DLD1 (cell line): ENCODE data around the gene ELMO3.

Experiments
- in situ Hi-C: cut with HindIII; loops from 2 replicates; pipeline ENCODE4 v1.10.0; 2017; ENCODE audit warnings: low sequenced_read_pairs

Gene ELMO3

DNA sequence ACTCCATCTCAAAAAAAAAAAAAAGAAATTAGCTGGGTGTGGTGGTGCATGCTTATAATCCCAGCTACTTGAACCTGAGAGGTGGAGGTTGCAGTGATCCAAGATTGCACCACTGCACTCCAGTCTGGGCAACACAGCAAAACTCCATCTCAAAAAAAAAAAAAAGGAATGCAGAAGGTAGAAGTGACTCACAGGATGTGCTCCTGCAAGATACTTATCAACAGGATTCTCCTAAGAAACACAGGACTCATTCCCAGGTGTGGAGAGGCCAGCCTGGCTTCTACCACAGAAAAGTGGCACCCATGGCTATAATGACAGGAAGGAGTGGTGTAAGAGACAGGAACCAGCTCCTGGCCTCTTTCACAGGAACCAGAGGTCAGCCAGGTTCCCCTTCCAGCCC lies 13.8 kb downstream of the ELMO3 start:
- in situ Hi-C loops: no loop called here

DNA sequence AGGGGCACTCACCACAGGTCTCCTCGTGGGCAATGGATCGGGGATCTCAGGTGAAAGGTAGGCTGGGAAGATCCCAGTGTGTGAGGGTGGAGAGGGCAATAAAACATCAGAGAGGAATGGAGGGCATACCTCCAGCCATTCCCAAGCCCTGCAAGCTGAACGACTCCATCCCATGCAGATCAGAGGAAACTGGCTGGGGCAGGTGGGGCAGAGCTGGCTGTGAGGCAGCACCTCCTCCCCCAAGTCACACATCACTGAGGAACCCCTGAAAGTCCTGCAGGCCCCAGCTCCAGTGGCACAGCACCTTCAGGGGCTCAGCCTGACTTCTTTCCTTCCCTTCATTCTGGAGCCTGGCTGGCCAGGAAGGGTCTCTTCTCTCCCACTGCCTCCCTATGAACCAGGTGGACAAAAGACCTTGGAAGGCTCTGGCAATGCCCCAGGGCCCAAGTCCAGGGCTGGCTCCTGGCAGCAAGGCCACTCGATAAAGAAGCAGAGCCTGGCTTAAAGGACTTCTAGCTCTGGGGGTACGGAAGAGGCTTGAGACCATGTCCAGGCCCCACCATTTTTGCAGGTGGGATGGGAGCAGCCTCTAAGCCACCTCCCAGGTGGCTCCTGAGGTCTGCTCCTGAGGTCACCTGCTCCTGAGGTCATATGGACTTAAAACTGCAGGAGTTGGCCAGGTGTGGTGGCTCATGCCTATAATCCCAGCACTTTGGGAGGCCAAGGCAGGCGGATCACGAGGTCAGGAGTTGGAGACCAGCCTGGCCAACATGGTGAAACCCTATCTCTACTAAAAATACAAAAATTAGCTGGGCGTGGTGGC lies 14.5 kb downstream of the ELMO3 start:
- in situ Hi-C loops: no loop called here

DNA sequence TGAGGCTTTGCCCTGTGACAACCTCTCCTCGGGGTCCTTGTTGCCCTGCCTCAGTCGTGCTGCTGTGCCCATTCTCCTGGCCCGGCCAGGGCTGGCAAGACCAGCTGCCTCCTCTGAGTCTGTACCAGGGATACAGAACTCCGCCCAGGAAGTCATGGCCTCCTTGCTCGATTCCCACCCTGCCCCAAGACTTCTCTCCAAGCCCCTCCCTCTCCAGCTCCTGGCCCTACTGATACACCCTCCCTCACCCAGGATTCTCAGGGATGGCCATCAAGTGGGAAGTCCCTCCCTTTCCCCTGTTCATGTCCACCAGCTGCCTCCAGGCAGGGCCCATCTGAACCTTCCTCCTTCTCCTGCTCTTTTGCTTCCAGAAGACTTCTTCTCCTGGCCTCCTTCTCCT lies 16.8 kb downstream of the ELMO3 start:
- in situ Hi-C loops: no loop called here

DNA sequence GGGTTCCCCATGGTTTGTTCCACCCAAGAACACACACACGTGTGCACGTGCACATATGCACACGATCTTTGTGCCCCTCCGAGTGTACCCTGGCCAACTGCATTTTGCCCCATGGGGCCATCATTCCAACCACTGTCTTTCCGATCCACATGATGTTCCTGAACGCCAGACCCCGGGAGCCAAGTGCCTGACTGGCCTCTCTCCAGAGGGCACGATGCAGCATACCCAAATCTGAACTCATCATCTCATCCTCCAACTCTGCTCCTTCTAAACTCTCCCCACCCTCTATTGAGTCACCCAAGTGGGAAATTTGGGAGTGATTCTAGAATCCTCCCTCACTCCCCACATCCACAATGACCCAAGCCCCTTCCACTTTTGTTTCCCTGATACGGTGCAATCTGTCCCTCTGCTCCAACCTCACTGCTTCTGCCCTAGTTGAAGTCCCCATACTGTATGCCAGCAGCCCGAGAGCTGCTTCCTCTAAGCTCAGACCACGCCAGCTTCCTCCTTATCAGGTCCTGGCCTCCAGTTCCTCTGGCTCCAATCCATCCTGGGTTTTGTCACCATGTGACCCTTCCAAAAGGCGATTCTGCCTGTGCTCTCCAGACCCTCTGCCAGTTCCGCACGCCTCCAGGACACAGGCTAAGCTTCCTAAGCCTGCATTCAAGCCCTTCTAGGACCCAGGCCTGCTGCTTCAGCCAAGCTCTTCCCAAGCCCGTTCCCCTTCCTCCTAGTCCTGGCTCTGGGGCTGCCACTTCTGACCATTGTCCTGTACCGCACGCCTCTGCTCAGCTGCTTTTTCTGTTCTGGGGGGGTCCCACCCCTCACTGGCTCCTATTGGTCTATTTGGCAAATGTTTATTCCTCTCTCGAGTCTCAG lies 17.9 kb downstream of the ELMO3 start:
- in situ Hi-C loops: no loop called here

DNA sequence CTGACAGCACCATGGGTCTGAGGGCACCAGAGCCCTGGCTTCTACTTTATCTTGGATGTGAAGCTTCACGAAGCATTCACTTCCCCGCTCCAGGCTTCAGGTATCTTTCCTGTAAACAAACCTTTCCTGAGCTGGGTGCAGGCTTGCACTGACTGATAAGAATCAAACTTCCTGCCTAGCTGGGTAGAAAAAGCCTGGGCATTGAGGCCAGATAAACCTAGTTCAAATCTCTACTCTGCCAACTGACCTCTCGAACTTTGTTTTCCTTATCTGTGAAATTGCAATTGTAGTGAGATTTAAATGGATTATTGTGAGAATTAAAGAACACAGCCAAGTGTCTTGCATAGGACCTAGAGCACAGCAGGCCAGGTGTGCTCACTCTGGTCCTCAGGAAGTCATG lies 25.1 kb downstream of the ELMO3 start:
- in situ Hi-C loops: no loop called here

DNA sequence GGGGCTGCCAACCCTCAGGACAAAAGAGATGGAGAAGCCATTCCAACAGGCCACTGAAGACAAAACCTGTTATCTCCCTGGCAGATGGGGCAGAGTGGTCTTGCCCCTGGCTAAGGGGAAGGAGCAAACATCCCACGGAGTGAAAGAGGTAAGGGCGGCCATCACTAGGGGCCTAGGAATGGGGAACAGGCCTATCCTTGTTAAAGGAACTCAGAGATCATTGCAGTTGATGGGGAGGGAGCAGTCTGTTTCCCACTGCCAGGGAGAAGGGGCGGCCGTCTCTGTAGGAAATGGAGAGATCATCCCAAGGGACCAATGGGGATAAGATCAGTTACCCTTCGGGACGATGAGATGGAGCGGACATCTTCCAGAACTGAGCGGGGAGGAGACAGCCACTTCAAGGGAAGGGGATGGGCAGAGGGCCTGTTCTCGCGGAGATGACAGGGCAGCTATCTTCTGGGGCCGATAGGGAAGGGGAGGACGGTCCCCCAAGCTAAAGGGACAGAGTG lies 27.4 kb downstream of the ELMO3 start:
- in situ Hi-C loops: no loop called here

DNA sequence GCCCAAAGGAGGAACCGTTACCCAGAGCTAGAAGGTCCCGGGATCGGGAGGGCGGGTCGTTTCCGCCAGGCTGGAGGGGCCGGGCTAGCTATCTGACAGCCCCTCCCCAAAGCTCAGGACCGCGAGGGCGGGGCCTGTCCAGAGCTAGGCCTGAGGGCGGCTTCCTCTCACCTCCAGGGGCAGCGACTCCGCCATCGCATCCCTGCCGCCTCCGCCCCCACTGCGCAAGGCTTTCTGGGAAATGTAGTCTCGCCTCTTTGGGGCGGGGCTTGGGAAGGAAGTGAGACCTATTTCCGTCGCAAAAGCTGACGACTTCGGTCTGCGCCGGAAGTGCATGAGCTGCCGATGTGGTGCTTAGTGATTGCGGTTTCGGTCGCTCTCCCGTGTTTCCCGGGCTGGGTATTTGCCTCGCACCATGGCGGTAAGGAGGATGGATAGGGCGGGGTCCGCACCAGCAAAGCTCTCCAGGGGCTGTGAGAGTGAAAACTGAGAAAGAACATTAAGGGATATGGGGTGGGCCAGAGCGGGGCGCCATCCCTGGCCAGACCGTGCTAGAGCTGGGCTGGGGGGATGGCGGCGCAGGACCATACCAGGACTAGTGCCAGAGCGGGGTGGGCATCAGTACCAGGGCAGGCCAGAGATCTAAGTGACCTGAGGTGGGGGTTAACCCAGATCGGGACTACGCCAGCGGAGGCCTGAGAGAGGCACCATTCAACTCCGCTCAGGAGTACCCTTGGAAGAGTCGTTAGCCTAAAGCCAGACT lies 28.1 kb downstream of the ELMO3 start, which contains the start of gene TMEM208:
Gene TMEM208 (plus strand): TSS at position 327 of the 763 bp plus-strand sequence. CDS start 89 bp downstream, at position 416.
- in situ Hi-C loops: no loop called here

DNA sequence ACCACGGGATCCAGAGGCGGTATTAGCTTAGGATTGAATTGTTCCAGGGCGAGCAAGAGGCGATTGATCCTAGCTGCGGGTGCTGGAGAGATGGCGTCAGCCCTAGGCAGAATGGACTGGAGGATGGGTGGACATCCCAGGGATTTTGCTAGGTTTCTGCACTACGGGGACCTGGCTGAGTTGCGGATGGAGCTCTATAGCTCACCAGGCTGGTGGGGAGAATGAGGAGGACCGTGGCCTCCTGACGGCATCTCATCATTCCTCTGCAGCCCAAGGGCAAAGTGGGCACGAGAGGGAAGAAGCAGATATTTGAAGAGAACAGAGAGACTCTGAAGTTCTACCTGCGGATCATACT lies 28.6 kb downstream of the ELMO3 start:
- in situ Hi-C loops: no loop called here

DNA sequence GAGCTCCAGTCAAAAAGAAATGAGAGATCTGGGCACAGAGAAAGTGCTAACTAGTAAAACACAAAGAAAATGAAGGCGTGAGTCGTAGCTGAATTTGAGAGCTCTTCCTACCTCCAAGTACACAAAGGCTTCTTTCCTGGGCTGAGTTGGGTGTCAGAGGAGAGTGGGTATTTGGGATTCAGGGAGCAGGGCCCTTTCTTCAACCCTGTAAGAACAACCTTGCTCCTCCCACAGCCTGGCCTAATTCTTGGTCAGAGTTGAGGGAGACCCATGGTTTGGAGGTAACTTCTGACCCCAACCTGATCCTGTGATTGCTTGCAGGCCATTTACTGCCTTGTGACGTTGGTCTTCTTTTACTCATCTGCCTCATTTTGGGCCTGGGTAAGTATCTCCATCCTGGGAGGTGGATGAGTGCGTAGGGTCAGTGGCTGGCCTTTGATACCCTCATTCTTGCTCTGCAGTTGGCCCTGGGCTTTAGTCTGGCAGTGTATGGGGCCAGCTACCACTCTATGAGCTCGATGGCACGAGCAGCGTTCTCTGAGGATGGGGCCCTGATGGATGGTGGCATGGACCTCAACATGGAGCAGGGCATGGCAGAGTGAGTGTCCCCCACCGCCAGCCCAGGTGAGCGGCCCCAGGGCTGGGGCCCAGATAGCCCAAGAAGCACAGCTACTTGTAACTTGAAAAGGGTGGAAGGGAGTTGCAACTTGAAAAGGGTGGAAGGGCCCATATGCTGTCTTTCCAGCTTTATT lies 29.3 kb downstream of the ELMO3 start:
- in situ Hi-C loops: no loop called here

DNA sequence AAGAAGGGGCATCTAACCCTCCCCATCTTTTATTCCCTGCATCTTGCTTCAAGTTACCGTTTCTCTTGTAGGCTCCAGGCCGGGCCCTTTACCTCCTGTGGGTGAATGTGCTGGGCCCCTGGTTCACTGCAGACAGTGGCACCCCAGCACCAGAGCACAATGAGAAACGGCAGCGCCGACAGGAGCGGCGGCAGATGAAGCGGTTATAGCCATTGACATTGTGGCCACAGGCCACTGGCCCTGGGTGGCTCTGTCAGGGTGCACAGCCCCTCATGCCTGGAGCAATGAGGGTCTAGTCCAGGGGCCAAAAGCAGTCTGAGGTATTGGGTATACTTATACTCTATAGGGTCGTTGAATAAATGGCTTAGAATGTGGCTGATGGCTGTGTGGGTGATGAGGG lies 30.0 kb downstream of the ELMO3 start:
- in situ Hi-C loops: no loop called here

DNA sequence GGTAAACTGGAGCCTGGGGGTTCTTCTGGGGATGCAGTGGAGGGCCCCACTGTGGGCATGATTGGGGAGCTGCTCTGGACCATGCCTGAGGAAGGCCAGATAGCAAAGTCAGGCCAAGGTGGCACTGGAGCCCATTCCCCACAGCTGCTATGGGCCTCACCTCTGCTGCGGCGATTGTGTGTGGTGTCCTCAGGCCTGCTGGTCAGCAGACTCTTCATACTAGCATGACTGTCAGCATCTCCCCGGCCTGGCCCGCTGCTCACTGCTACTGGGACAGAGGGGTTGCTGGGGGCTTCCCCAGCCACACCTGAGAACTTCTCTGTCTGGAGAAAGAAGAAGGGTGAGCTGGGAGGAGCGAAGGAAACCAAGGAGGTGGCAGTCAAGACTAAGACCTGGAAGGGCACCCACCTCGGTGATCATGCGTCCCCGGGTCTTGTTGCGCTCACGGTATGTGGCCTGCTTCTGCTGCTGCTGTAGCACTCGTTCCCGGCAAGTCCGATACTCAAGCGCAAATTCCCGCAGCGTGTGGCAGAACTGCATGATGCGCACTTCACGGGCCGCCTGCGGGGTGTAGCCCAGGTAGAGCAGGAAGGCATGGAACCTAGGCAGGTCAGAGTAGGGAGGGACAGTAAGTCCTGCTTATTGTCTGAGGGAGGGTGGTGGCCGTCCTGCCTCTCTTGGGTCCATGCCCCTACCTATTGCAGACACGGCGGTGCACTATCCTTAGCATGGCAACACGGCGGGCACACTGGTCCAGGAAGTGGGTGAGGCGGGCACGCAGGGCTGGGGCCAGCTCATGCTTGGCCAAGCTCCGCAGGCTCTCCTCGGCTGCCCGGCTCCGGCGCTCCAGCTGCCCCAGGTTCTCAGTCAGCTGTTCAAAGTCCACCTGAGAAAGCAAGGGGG lies 31.2 kb downstream of the ELMO3 start:
- in situ Hi-C loops: no loop called here

DNA sequence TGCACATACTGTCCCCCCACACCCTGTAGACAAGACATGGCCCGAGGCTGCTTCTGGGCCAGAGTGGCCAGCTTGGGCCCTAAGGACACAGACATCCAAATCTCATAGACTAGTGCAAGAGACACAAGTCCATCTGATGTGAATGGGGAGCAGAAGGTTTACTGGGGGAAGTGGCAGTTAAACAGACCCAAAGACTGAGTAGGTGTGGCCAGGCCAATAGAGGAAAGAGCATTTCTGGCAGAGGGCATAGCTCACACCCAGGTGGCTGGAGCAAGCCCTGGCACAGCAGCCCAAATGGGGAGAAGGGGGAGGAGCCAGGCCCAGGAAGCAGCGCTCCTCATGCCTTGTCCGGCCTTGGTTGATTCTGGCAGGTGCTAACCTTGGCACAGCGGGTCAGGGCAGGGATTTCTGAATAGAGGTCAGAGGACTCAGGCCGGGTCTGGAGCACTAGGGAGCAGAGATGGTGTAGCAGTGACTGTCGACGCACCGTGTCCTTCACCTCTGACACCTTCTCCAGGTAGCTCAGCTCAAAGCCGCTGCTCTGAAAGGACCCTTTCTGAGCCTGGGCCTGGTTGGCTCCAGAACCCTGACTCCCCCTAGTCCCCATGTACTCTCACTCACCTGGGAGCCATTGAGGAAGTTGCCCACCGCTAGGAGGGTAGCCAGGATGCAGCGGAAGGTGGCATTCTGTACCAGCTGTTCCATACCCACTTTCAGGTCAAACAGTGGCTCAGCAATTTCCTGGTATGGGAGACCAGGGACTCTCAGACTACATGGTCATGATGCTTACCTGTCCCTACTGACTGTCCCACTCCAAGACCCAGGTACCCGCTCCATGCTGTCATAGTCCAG lies 32.1 kb downstream of the ELMO3 start:
- in situ Hi-C loops: no loop called here

DNA sequence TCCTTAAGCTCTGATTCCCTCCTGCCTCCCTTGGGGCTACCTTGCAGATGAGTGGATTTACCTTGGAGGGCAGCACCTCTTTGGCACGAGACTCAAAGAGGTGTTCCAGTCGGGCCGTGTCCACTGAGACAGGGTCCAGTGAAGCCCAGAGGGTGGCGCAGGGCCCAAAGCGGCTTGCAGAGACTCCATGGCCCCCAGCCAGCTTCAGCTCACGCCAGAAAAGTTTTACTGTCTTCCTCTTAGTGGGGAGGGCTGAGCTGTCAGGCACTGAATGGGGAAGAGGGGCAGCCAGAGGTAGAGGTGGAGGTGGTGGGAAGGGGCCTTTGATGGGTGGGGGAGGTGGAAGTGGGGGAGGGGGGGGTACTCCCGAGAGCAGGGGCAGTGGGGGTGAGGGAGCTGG lies 34.7 kb downstream of the ELMO3 start:
- in situ Hi-C loops: no loop called here

DNA sequence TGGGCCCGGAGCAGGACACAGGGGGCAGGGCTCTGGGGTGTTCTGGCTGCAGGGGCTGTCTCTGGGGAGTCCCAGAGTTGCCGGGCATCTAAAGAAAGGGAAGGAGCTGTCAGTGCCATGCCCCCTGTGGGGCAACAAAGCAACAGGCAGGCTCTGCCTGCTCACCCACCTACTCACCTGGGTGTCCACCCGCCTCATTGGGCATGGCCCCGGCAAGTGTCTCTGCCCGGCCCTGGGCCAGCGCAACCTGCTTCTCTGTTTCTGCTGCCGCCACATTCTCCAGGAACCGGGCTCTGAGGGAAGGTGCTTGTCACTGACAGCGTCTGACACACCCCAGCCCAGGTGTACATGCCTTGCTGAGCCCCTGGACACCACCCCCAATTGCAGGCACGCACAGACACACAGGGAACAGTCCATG lies 35.3 kb downstream of the ELMO3 start:
- in situ Hi-C loops: no loop called here

DNA sequence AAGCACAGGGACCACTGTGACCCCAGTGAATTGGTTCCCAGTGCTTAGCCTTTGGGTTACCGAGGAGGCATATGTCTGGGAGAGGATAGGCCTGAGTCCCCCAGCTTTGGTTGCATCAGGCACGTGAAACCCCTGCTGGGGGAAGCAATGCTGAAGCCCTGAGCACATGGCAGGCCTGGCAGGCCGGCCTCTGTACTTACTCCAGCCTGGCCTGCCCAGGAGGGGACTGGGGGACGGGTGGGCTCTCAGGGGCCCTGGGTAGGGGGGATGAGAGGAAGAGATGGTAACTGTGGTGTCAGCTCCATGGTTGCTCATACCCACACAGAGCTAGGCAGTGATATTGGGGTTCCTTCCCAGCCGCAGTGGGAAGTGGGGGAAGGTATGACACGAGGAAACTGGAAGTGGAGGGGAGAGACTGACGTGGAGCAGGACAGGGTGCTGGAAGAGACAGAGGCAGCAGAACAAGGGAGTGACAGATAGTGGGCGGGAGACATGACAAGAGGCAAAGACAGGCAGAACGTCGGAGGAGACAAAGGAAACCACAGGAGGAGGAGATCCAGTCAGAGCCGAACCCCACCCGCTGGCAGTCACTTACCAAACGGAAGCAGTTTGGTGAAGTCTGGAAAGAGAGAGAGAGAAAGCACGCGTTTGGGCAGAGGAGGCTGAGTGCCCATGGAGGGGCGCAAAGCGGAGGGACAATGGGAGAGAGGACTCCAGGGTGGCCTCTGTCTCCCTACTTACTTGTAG lies 37.1 kb downstream of the ELMO3 start:
- in situ Hi-C loops: no loop called here

DNA sequence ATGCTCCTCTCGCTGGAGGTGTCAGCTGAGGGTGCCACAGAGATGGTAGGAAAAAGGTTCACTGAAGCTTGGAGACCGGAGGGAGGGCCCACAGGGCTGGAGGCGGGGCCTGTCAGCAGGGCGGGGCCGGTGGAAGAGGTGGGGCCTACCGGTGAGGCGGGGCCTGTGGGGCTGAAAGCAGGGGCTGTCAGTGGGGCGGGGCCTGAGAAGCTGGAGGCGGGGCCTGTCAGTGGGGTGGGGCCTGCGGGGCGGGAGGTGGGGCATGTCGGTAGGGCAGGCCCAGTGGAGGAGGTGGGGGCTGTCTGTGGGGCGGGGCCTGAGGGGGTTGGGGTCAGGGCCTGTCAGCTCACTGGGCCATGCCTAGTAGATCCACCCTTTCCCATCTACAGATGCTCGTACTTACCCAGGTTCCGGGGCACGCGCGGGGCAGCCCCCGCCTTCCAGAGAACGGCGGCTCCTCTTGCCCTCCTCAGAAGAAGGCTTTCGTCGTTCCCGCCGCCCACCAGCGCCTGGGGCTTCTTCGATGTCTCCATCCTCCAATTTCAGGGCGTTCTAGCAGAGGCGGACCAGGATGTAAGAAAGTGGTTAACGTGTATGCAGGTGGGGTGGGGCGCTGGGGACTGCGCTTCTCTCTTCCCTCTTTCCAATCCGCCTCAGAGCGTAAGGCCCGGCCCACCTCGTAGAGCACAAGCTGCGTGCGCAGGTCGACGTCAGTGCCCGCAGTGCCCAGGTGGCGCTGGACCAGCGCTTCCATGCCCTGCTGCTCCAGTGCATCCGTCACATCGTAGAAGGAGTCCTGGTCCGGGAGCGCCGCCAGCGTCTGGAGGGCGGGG lies 37.8 kb downstream of the ELMO3 start:
- in situ Hi-C loops: no loop called here
